ENCODE measurements around the gene YPEL1.

DNA sequence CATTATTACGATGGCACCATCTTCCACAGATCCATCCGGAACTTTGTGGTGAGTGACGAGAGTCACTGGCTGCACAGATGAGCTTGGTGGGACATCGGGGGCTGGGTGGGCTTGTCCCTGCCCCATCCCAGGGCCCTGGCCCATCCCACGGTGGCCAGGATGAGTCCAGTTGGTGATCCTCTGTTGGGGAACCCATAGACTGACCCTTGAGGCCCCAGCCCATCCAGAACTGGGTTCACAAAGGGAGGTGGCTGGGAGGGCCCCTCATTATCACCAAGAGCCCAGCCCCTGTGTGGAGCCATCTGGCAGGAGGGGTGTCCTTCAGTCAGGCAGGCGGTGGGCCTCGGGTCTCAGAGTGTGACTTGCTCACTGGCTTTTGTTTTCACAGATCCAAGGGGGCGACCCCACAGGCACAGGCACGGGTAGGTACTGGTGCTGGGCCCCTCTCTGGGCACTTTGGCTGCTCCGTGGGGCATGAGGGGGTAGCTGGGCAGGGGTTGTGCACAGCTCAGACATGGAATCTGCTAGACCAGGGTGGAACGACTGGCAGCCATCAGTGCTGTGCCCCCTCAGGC, 47.8 kb downstream of the YPEL1 start:
- no peak for TF ChIP-seq POLR2AphosphoS5 (IDR thresholded peaks at IDR 0.05)
- TF ChIP-seq POLR2A (IDR thresholded peaks at IDR 0.05): no peak
- TF ChIP-seq, protein P1, sequence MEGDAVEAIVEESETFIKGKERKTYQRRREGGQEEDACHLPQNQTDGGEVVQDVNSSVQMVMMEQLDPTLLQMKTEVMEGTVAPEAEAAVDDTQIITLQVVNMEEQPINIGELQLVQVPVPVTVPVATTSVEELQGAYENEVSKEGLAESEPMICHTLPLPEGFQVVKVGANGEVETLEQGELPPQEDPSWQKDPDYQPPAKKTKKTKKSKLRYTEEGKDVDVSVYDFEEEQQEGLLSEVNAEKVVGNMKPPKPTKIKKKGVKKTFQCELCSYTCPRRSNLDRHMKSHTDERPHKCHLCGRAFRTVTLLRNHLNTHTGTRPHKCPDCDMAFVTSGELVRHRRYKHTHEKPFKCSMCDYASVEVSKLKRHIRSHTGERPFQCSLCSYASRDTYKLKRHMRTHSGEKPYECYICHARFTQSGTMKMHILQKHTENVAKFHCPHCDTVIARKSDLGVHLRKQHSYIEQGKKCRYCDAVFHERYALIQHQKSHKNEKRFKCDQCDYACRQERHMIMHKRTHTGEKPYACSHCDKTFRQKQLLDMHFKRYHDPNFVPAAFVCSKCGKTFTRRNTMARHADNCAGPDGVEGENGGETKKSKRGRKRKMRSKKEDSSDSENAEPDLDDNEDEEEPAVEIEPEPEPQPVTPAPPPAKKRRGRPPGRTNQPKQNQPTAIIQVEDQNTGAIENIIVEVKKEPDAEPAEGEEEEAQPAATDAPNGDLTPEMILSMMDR (IDR thresholded peaks at IDR 0.05): no peak
- TF ChIP-seq EP300 (IDR thresholded peaks at IDR 0.05): no peak

Data from suprapubic skin (tissue), 4 donors.